ENCODE results near the gene CENPN.

CENPN gene

GRCh38 chr16:80971819-80972218, 35.2 kb upstream of the CENPN start:
- TF ChIP-seq CTCF (IDR thresholded peaks at IDR 0.05; ENCODE audit: extremely low read depth, missing control alignments) = no peak
- peak; percentile 35 for DNase-seq (ENCODE audit: low spot score)

GRCh38 chr16:80972611-80973010, 34.4 kb upstream of the CENPN start:
- TF ChIP-seq CTCF (IDR thresholded peaks at IDR 0.05; ENCODE audit: extremely low read depth, missing control alignments) = no peak
- DNase-seq (ENCODE audit: low spot score) = no peak

- DNase-seq (ENCODE audit: low spot score) = no peak
These were observed 33.0 kb upstream of the CENPN start for GRCh38 chr16:80973991-80974390.

GRCh38 chr16:80974649-80975376, 32.2 kb upstream of the CENPN start:
- TF ChIP-seq CTCF (IDR thresholded peaks at IDR 0.05; ENCODE audit: extremely low read depth, missing control alignments) = no peak
- no peak for DNase-seq (ENCODE audit: low spot score)

More at GRCh38 chr16:80973991-80974390, 33.0 kb upstream of the CENPN start:
- no peak for TF ChIP-seq CTCF (IDR thresholded peaks at IDR 0.05; ENCODE audit: extremely low read depth, missing control alignments)

- no peak for TF ChIP-seq CTCF (IDR thresholded peaks at IDR 0.05; ENCODE audit: extremely low read depth, missing control alignments)
- DNase-seq (ENCODE audit: low spot score) = no peak
These were observed 30.1 kb upstream of the CENPN start for GRCh38 chr16:80976946-80977345.

GRCh38 chr16:80981103-80981502, 25.9 kb upstream of the CENPN start:
- no peak for TF ChIP-seq CTCF (IDR thresholded peaks at IDR 0.05; ENCODE audit: extremely low read depth, missing control alignments)
- DNase-seq (ENCODE audit: low spot score) = no peak

- DNase-seq (ENCODE audit: low spot score) = no peak
These were observed 24.4 kb upstream of the CENPN start for GRCh38 chr16:80982646-80983045.

More at GRCh38 chr16:80982646-80983045, 24.4 kb upstream of the CENPN start:
- TF ChIP-seq CTCF (IDR thresholded peaks at IDR 0.05; ENCODE audit: extremely low read depth, missing control alignments) = no peak

Data from GM20000 (cell line).